Measurements from ENCODE around the gene AUP1.
A peak's percentile ranks its signal among the peaks of the same experiment; 100 is the strongest.
"Not testable (repeated sequence)": the region's sequence is repeated elsewhere in the genome, so short reads cannot be mapped to it uniquely, and the experiment has no call there.

AUP1 gene

GRCh38 chr2:74495440-74495839 is 34.1 kb downstream of the AUP1 start:
- no peak for DNase-seq

- DNase-seq: no peak
These were observed 36.0 kb downstream of the AUP1 start for GRCh38 chr2:74493546-74493945.

GRCh38 chr2:74491648-74492544 is 37.6 kb downstream of the AUP1 start:
- DNase-seq: no peak

- no peak for DNase-seq
These were observed 39.6 kb downstream of the AUP1 start for GRCh38 chr2:74489906-74490305.

- no peak for DNase-seq
These were observed 40.6 kb downstream of the AUP1 start for GRCh38 chr2:74488643-74489481.

GRCh38 chr2:74486141-74486540 is 43.4 kb downstream of the AUP1 start:
- no peak for DNase-seq

GRCh38 chr2:74483675-74484164 is 45.8 kb downstream of the AUP1 start:
- DNase-seq: not testable (repeated sequence)

- DNase-seq: peak; percentile 92 to 94
These were observed 46.5 kb downstream of the AUP1 start, which contains the start of the genes CCDC142 and TTC31 for GRCh38 chr2:74482801-74483674. CCDC142 (minus strand) TSS chr2:74482998; CDS start chr2:74482837, 161 bp downstream. TTC31 (plus strand) TSS chr2:74483081; CDS start chr2:74483096, 15 bp downstream.

- peak; percentile 35 to 55 for DNase-seq
These were observed 47.3 kb downstream of the AUP1 start for GRCh38 chr2:74481961-74482800.

- no peak for DNase-seq
These were observed 48.1 kb downstream of the AUP1 start for GRCh38 chr2:74481431-74481830.

Data from activated CD4-positive, alpha-beta T cell treated with anti-CD3 and anti-CD28 coated beads for 4 hours (primary cell).